ENCODE measurements around the gene PBX1. TPM values are rescaled to one million over a fixed set of nuclear protein-coding genes. Genes with fewer than 3 reads are reported as not detected.
"Not testable (repeated sequence)": the region's sequence is repeated elsewhere in the genome, so short reads cannot be mapped to it uniquely, and the experiment has no call there.

PBX1 gene
- total and polyA plus RNA-seq, 2 of the 4 experiments (the other 2 are of a cell fraction) = 13.9 to 17.9 TPM

GRCh38 chr1:164552463-164552988 lies 6.5 kb upstream of the PBX1 start:
- intact Hi-C loops (cut with micrococcal nuclease) = loop anchor here (10.0 kb wide), 1 partner anchor 1028 kb away; no protein-coding TSS in a partner anchor
- CTCF ChIA-PET; H3K4me3 ChIP-seq (ENCODE audit: insufficient read depth, low read depth, low read length); H4K91ac ChIP-seq (ENCODE audit: insufficient read depth, low read depth, low read length); H3K27ac ChIP-seq (ENCODE audit: insufficient read depth, low read length); DNase-seq; H2AFZ ChIP-seq (replicated peaks; ENCODE audit: low read length, poor library complexity); H3K23ac ChIP-seq (ENCODE audit: low read depth, low read length); H3K4me1 ChIP-seq (ENCODE audit: control insufficient read depth, insufficient read depth, low read length); H3K4me2 ChIP-seq (ENCODE audit: low read depth, low read length); H3K14ac ChIP-seq (replicated peaks; ENCODE audit: low read depth, low read length); BruUV-seq (replicated peaks); H4K20me1 ChIP-seq (ENCODE audit: insufficient read depth, low read length); H2BK15ac ChIP-seq (ENCODE audit: low read depth, low read length); H3K9me3 ChIP-seq (ENCODE audit: control insufficient read depth, insufficient read depth, low read length); POLR2A ChIA-PET (ENCODE audit: unreplicated experiment); H4K8ac ChIP-seq (ENCODE audit: low read depth in 2 of 2, low read length in 2 of 2); H2BK5ac ChIP-seq (ENCODE audit: low read depth, low read length, poor library complexity, severe bottlenecking); H3K56ac ChIP-seq (ENCODE audit: extremely low read depth, insufficient read depth, low read length); ATAC-seq (ENCODE audit: low read depth); H2AK5ac ChIP-seq (ENCODE audit: low read depth, low read length); H2BK120ac ChIP-seq (ENCODE audit: low read depth, low read length); H4K5ac ChIP-seq (ENCODE audit: low read depth, low read length); H3K18ac ChIP-seq (ENCODE audit: low read depth, low read length); in situ Hi-C loops (cut with MboI; ENCODE audit: low sequenced_read_pairs); H3K79me1 ChIP-seq (ENCODE audit: low read depth in 1 of 2, low read length in 2 of 2); H3K9me1 ChIP-seq (ENCODE audit: insufficient read depth, low read length); dilution Hi-C loops (cut with HindIII; ENCODE audit: low sequenced_read_pairs, unreplicated experiment); H3K4ac ChIP-seq (ENCODE audit: low read depth, low read length); H3K9ac ChIP-seq (ENCODE audit: low read depth, low read length); H2BK20ac ChIP-seq (ENCODE audit: low read depth, low read length); H3K27me3 ChIP-seq (ENCODE audit: control insufficient read depth, insufficient read depth, low read length); H3K36me3 ChIP-seq (ENCODE audit: control insufficient read depth, insufficient read depth, low read length); H2AK9ac ChIP-seq (replicated peaks; ENCODE audit: low read depth, low read length, poor library complexity): not testable (repeated sequence)
- WGBS, 2 experiments (ENCODE audit: extremely low coverage in 2 of 2, insufficient read length in 1 of 2) = no CpG with 5 or more reads among the region's 8 CpGs
